Epithelial cell of esophagus (primary cell): ENCODE data around the gene PLCB1.

Source experiments
- DNase-seq: peaks from one replicate; pipeline ENCODE4 v3.0.0; 2010; ENCODE audit warnings: low read depth
- H3K4me3 ChIP-seq: 2 replicates; pipeline ENCODE4 v1.5.1; 2011; ENCODE audit warnings: mild to moderate bottlenecking, low read length, control low read depth
- CTCF ChIP-seq: IDR thresholded peaks from 2 replicates; pipeline ENCODE4 v1.5.1; 2011; ENCODE audit warnings: low read depth, mild to moderate bottlenecking, low read length, control low read depth, inconsistent platforms; ENCODE audit not compliant: insufficient read depth; ENCODE audit errors: missing control alignments

The PLCB1 gene

GRCh38 chr20:8357703-8358102, 225.6 kb downstream of the PLCB1 start:
- no peak for TF ChIP-seq CTCF
- no peak overlapping the region for H3K4me3 ChIP-seq
- no peak for DNase-seq

GRCh38 chr20:8360035-8360434, 228.0 kb downstream of the PLCB1 start:
- no peak for DNase-seq
- no peak for TF ChIP-seq CTCF
- no peak overlapping the region for H3K4me3 ChIP-seq

- DNase-seq, result peak; percentile 1
- no peak for TF ChIP-seq CTCF
Measured at GRCh38 chr20:8361006-8361652, 229.1 kb downstream of the PLCB1 start.

GRCh38 chr20:8361779-8362178, 229.7 kb downstream of the PLCB1 start:
- TF ChIP-seq CTCF, result no peak
- no peak for DNase-seq
- H3K4me3 ChIP-seq, result no peak overlapping the region

More at GRCh38 chr20:8361006-8361652, 229.1 kb downstream of the PLCB1 start:
- H3K4me3 ChIP-seq, result no peak overlapping the region

GRCh38 chr20:8362457-8362856, 230.4 kb downstream of the PLCB1 start:
- H3K4me3 ChIP-seq, result no peak overlapping the region
- TF ChIP-seq CTCF, result no peak
- no peak for DNase-seq

GRCh38 chr20:8363970-8364733, 232.1 kb downstream of the PLCB1 start:
- DNase-seq, result no peak
- no peak for TF ChIP-seq CTCF
- H3K4me3 ChIP-seq, result no peak overlapping the region
